Measurements from ENCODE around the gene FCAMR. TPM values are rescaled to one million over a fixed set of nuclear protein-coding genes. Genes with fewer than 3 reads are reported as not detected.
A peak's percentile ranks its signal among the peaks of the same experiment; 100 is the strongest.

Gene FCAMR
- total RNA-seq, 1 donor from 2014 or later = not detected

GRCh38 chr1:207015791-207016190 lies 45.5 kb upstream of the FCAMR start:
- no peak for FAIRE-seq
- Histone ChIP-seq H3K27me3 (ENCODE audit: control insufficient read depth, insufficient read depth, low read length) (no peaks in the 10 kb centered on the region), H3K36me3 (ENCODE audit: control insufficient read depth, insufficient read depth, low read length) (no peaks in the 10 kb centered on the region), H3K4me3 (ENCODE audit: low read depth, low read length) (no peak overlapping the region)
- TF ChIP-seq, protein P1, sequence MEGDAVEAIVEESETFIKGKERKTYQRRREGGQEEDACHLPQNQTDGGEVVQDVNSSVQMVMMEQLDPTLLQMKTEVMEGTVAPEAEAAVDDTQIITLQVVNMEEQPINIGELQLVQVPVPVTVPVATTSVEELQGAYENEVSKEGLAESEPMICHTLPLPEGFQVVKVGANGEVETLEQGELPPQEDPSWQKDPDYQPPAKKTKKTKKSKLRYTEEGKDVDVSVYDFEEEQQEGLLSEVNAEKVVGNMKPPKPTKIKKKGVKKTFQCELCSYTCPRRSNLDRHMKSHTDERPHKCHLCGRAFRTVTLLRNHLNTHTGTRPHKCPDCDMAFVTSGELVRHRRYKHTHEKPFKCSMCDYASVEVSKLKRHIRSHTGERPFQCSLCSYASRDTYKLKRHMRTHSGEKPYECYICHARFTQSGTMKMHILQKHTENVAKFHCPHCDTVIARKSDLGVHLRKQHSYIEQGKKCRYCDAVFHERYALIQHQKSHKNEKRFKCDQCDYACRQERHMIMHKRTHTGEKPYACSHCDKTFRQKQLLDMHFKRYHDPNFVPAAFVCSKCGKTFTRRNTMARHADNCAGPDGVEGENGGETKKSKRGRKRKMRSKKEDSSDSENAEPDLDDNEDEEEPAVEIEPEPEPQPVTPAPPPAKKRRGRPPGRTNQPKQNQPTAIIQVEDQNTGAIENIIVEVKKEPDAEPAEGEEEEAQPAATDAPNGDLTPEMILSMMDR (IDR thresholded peaks at IDR 0.05; ENCODE audit: insufficient read depth, low read length, severe bottlenecking) = no peak
- peak; percentile 59 for DNase-seq (ENCODE audit: low read depth)

GRCh38 chr1:207014728-207015127 lies 44.5 kb upstream of the FCAMR start:
- Histone ChIP-seq H3K36me3 (ENCODE audit: control insufficient read depth, insufficient read depth, low read length) (no peaks in the 10 kb centered on the region), H3K27me3 (ENCODE audit: control insufficient read depth, insufficient read depth, low read length) (no peaks in the 10 kb centered on the region), H3K4me3 (ENCODE audit: low read depth, low read length) (no peak overlapping the region)
- TF ChIP-seq, protein P1 (IDR thresholded peaks at IDR 0.05; ENCODE audit: insufficient read depth, low read length, severe bottlenecking) = no peak
- DNase-seq (ENCODE audit: low read depth) (no peak), FAIRE-seq (no peak)

DNA sequence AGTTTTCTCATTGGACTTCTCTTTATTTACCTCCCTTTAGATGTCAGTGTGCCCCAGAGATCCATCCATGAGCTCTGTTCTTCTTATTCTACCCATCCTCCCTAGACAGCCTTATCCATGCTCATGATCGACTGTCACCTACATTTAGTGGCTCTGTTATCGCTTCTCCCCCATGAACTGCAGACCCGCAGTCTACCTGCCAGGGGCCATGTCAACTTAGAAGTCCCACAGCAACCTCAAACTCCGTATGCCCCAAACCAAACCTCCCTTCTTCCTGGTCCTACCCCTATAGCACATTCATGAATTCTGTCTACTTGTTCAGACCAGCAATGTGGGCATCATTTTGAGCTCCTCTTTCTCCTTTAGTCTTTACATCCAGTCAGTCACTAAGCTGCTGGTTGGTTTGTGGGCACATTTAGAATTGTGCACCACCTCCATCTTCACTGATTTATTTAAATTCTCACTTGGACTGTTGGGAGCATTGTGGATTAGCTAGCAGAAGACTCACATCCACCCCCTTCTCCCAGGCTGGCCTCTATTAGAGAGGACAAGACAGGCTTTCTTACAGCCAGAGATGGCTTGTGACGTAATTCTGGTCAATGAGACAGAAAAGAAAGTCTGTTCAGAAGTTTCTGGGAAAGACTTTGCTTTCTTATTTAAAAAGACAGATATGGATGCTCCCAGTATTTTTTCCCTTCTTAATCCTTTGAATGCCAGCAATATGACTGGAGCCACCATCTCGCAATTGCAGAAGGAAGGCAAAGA lies 43.2 kb upstream of the FCAMR start:
- no peak for FAIRE-seq
- Histone ChIP-seq H3K27me3 (ENCODE audit: control insufficient read depth, insufficient read depth, low read length) (no peaks in the 10 kb centered on the region), H3K36me3 (ENCODE audit: control insufficient read depth, insufficient read depth, low read length) (no peaks in the 10 kb centered on the region), H3K4me3 (ENCODE audit: low read depth, low read length) (no peak overlapping the region)
- TF ChIP-seq, protein P1 (IDR thresholded peaks at IDR 0.05; ENCODE audit: insufficient read depth, low read length, severe bottlenecking) = no peak
- no peak for DNase-seq (ENCODE audit: low read depth)

GRCh38 chr1:207010726-207011125 lies 40.5 kb upstream of the FCAMR start:
- TF ChIP-seq, protein P1 (IDR thresholded peaks at IDR 0.05; ENCODE audit: insufficient read depth, low read length, severe bottlenecking) = no peak
- DNase-seq (ENCODE audit: low read depth) = no peak
- Histone ChIP-seq H3K36me3 (ENCODE audit: control insufficient read depth, insufficient read depth, low read length) (no peaks in the 10 kb centered on the region), H3K27me3 (ENCODE audit: control insufficient read depth, insufficient read depth, low read length) (no peaks in the 10 kb centered on the region), H3K4me3 (ENCODE audit: low read depth, low read length) (no peak overlapping the region)
- FAIRE-seq = no peak

GRCh38 chr1:207009945-207010344 lies 39.7 kb upstream of the FCAMR start:
- TF ChIP-seq, protein P1 (IDR thresholded peaks at IDR 0.05; ENCODE audit: insufficient read depth, low read length, severe bottlenecking) = no peak
- Histone ChIP-seq H3K36me3 (ENCODE audit: control insufficient read depth, insufficient read depth, low read length) (no peaks in the 10 kb centered on the region), H3K4me3 (ENCODE audit: low read depth, low read length) (no peak overlapping the region), H3K27me3 (ENCODE audit: control insufficient read depth, insufficient read depth, low read length) (no peaks in the 10 kb centered on the region)
- FAIRE-seq = no peak
- DNase-seq (ENCODE audit: low read depth) = no peak

All from bronchial epithelial cell (primary cell).